Glomerular visceral epithelial cell (primary cell): ENCODE measurements around the gene CELF5.
"Not testable (repeated sequence)": the region's sequence is repeated elsewhere in the genome, so short reads cannot be mapped to it uniquely, and the experiment has no call there.

ENCODE experiments used
- DNase-seq: peaks from one replicate; pipeline ENCODE4 v3.0.0-alpha.2; 2016; ENCODE audit errors: extremely low spot score

The CELF5 gene

DNA sequence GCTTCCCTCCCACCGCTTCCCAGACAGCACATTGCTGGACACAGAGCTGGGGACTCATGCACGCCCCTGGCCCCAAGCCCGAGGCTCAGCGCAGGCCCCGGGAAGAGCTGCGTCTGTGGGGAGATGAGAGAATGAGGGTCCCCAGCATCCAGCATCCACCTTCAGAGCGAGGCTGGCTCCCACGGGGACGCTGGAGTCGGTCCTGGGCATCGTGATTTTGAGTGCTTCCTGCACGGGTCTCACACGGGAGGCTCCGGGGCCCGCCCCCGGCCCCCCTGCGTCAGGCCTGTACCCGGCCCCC, 34.0 kb upstream of the CELF5 start:
- DNase-seq: no peak

- DNase-seq: no peak
These were observed 33.3 kb upstream of the CELF5 start for GRCh38 chr19:3190921-3191805.

DNA sequence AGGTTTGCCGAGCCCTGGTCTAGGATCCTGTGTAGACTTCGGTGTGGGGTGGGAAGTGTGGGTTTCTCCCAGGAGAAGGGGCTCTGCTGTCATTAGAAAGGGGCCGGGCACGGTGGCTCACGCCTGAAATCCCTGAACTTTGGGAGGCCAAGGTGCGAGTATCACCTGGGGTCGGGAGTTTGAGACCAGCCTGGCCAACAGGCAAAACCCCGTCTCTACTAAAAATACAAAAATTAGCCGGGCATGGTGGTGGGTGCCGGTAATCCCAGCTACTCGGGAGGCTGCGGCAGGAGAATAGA, 32.7 kb upstream of the CELF5 start:
- DNase-seq: not testable (repeated sequence)

GRCh38 chr19:3192228-3192635, 32.2 kb upstream of the CELF5 start:
- no peak for DNase-seq

- DNase-seq: no peak
These were observed 31.8 kb upstream of the CELF5 start for GRCh38 chr19:3192684-3193083.

- DNase-seq: no peak
These were observed 31.0 kb upstream of the CELF5 start for GRCh38 chr19:3193256-3194105.

GRCh38 chr19:3194106-3195087, 30.1 kb upstream of the CELF5 start:
- DNase-seq: no peak

DNA sequence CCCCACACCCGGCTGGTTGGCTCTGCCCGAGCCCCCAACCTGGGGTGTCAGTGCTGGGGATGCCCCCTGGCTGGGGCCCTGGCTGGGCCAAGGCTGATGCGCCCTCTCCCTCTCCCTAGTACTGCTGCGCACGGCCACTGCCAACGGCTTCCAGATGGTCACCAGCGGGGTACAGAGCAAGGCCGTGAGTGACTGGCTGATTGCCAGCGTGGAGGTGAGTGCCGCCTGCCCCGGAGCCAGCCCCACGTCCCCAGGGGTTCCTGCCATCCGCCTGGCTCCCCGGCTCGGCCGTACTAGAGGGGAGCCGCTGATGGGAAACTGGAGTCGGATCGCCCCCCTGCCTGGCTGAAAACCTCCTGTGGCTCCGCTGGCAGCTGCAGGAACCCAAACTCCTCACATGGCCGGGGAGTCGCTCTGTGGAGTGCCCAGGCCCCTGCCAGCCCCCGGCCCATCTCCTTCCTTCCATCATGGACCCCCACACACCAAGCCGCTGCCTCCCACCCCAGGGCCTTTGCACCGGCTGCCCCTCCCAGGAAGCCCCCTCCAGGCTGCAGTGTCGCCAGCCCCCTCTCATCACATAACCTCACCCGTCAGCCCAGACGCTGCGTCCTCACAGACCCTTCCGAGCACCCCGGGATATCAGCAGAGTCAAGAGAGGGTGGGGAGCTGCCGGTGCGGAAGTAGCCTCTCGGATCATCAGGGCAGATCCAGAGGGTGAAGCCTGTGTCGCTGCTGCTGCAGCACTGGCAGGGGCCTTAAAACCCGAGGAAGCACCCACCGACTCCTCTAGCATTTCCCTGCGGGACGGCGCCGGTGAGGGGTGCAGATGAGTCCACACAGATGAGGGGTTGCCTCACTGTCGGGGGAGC, 28.2 kb upstream of the CELF5 start:
- DNase-seq: no peak

- no peak for DNase-seq
These were observed 27.6 kb upstream of the CELF5 start for GRCh38 chr19:3196933-3197205.

- no peak for DNase-seq
These were observed 25.4 kb upstream of the CELF5 start for GRCh38 chr19:3198901-3199700.

- no peak for DNase-seq
These were observed 23.3 kb upstream of the CELF5 start for GRCh38 chr19:3201072-3201700.

DNA sequence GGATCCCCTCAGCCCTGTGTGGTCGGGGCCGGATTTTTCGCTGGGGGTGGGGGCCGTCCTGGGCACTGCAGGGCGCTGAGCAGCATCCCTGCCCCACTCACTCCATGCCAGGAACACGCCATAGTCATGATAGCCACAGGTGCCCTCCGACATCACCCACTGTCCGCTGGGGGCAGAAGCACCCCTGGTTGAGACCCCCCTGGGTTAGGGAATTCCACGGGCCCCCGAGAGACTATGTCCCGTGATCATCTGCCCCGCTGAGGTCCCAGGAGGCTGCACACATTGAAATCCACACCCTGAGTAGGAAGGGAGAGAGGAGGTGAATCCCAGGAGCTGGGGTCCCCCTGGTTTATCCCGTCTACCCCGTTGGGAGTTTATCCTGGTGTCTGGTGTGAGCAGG, 22.6 kb upstream of the CELF5 start:
- DNase-seq: no peak

GRCh38 chr19:3202346-3202745, 22.1 kb upstream of the CELF5 start:
- DNase-seq: no peak

- not testable (repeated sequence) for DNase-seq
These were observed 21.6 kb upstream of the CELF5 start for GRCh38 chr19:3202895-3203294.

- no peak for DNase-seq
These were observed 20.4 kb upstream of the CELF5 start for GRCh38 chr19:3203805-3204645.

- no peak for DNase-seq
These were observed 19.7 kb upstream of the CELF5 start for GRCh38 chr19:3204646-3205275.

DNA sequence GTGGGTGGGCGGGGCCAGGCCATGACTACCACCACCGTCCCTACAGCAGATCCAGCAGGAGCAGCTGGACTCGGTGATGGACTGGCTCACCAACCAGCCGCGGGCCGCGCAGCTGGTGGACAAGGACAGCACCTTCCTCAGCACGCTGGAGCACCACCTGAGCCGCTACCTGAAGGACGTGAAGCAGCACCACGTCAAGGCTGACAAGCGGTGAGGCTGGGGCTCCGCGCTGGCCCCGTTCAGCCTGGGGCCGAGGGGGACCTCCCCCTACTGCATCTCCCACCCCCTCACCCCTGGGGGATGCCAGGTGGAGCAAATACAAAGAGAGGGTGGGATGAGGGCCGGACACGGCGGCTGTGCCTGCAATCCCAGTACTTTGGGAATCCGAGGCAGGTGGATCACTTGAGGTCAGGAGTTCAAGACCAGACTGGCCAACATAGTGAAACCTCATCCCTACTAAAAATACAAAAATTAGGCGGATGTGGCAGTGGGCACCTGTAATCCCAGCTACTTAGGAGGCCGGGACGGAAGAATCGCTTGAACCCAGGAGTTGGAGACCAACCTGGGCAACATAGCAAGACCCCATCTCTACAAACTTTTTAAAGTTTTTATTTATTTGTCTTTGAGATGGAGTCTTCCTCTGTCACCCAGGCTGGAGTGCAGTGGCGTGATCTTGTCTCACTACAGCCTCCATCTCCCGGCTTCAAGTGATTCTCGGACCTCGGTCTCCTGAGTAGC, 18.1 kb upstream of the CELF5 start:
- no peak for DNase-seq
